GM18951 (cell line): ENCODE data around the gene TRIM46.

Experiments
- POLR2A ChIP-seq: IDR thresholded peaks from 4 replicates; pipeline ENCODE4 v1.6.1; 2011; ENCODE audit warnings: mild to moderate bottlenecking; ENCODE audit not compliant: insufficient read length, insufficient read depth; ENCODE audit errors: extremely low read depth
- in situ Hi-C: fragments of 300-500 bp; cut with MboI; formaldehyde crosslinking; loops from one replicate; pipeline ENCODE4 v1.12.0; 2022; ENCODE audit warnings: low sequenced_read_pairs, mixed read lengths, inconsistent platforms; ENCODE audit not compliant: unreplicated experiment

Gene TRIM46

DNA sequence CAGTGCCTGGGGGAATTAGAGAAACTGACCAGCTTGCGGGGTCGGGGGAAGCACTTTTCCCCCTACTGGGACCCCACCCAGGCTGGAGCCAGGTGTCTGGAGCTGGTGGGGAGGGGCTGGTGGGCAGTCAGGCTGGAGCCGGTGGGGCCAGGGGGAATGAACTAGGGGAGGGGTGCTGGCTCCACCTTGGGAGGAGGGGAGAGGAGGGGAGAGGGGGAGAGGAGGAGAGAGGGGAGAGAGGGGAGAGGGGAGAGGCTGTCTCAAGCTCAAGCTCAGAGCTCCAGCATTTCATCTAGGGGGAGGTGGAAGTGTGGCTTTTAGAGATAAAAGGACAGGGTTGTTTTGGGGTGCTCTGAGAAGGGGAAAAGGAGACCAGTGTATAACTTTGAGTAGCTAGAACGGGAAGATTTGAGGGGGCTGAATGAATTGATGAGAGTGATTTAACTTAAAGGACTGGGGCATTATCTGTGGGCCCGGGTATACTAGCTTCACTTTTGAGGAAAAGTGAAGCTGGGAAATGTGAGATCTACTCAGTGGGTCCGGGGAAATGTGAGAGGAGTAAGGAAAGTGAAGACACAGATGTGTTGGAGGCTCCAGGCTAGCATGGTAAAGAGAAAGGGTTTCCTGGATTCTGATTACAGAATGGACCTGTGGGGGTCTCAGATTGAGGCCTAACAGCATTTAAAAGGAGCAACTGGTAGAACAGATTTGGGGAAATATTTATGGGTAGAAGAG is 43.2 kb upstream of the TRIM46 start:
- no peak for TF ChIP-seq POLR2A
- in situ Hi-C loops = no loop called here

DNA sequence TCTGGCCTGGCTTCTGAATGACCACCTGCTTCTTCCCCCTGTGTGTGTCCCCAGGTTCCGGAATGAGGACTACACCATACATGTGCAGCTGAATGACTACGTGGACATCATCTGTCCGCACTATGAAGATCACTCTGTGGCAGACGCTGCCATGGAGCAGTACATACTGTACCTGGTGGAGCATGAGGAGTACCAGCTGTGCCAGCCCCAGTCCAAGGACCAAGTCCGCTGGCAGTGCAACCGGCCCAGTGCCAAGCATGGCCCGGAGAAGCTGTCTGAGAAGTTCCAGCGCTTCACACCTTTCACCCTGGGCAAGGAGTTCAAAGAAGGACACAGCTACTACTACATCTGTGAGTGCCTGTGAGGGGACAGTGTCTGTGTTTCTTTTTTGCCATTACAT is 42.4 kb upstream of the TRIM46 start:
- TF ChIP-seq POLR2A = no peak
- in situ Hi-C loops = no loop called here

DNA sequence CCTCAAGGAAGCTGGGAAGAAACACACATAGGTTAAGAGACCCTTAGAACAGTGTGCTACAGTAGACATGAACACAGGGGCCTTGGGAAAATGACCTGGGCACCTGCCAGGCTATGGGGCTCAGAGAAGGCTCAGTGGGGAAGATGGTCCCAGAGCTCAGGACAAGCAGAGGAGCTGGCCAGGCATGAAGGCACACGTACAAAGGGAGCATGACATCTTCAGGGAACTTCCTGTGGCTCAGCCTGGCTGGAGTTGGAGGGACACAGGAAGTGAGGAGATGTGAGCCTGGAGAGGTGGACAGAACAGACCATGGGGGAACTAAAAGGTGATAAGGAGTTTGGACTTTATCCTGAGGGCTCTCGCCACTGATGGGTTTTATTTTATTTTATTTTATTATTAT is 41.8 kb upstream of the TRIM46 start:
- no peak for TF ChIP-seq POLR2A

DNA sequence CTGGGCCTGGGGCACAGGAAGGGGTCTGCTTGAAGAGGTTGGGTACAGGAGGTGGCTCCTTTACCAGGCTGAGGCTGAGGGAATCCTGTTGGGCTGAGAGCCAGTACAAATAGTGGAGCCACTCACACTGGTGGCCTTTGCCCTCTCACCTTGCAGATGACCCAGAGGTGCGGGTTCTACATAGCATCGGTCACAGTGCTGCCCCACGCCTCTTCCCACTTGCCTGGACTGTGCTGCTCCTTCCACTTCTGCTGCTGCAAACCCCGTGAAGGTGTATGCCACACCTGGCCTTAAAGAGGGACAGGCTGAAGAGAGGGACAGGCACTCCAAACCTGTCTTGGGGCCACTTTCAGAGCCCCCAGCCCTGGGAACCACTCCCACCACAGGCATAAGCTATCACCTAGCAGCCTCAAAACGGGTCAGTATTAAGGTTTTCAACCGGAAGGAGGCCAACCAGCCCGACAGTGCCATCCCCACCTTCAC is 39.8 kb upstream of the TRIM46 start:
- no peak for TF ChIP-seq POLR2A
- in situ Hi-C loops = no loop called here

More for the DNA sequence above, 41.8 kb upstream of the TRIM46 start:
- in situ Hi-C loops = no loop called here

DNA sequence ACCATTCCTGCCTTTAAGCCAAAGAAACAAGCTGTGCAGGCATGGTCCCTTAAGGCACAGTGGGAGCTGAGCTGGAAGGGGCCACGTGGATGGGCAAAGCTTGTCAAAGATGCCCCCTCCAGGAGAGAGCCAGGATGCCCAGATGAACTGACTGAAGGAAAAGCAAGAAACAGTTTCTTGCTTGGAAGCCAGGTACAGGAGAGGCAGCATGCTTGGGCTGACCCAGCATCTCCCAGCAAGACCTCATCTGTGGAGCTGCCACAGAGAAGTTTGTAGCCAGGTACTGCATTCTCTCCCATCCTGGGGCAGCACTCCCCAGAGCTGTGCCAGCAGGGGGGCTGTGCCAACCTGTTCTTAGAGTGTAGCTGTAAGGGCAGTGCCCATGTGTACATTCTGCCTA is 39.3 kb upstream of the TRIM46 start:
- in situ Hi-C loops = no loop called here
- TF ChIP-seq POLR2A = no peak

DNA sequence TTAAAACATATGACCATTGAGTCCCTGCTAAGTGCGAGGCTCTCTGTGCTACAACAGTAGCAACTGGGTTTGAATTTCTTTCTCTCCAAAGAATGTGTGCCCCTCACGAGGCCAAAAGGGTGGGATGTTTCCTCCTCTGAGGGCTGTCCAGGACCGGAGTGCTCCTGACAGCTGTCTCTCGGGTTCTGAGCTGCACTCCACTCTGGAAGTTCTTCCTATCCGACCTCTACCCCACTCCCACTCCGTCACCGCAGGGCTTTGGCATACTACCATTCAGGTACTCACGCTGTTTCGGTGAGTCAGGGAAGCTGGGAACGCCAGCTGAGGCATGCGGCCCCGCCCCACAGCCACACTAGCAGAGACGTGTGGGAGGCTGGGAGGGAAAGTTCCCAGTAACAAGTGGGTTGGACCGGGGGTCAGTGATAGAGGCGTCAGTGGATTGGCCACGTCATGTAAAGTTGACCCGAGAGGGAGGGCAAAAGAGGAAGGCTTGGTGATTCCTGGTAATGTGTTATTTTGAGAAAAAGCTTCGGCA is 38.7 kb upstream of the TRIM46 start:
- in situ Hi-C loops = no loop called here
- no peak for TF ChIP-seq POLR2A

DNA sequence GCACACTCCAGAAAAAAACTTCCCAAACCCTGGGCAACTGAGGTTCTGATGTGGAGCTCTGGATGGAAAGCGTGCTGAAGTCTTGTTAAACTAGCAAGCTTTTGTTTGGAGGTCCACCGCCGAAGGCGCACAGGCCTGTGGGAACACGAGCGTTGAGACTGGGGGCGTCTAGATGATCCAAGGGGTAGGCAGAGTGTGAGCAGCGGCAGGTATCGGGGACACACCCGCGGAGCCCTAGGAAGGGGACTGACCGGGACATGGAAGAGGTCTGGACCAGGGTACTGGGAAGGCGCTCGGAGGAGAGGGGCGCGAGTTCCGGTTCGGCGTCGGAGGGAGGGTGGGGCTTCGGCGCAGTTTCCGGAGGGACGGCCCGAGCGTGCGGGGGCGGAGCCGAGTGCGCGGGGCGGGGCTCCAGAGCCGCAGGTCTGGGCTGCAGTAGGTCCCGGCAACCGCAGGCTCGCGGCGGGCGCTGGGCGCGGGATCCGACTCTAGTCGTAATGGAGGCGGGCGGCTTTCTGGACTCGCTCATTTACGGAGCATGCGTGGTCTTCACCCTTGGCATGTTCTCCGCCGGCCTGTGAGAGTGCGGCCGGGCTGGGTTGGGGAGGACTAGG is 38.1 kb upstream of the TRIM46 start, which contains the start of gene SLC50A1:
Gene SLC50A1 (plus strand): TSS at position 438 of the 614 bp plus-strand sequence. CDS start 60 bp downstream, at position 498.
- in situ Hi-C loops = no loop called here
- TF ChIP-seq POLR2A = peak; percentile 94

DNA sequence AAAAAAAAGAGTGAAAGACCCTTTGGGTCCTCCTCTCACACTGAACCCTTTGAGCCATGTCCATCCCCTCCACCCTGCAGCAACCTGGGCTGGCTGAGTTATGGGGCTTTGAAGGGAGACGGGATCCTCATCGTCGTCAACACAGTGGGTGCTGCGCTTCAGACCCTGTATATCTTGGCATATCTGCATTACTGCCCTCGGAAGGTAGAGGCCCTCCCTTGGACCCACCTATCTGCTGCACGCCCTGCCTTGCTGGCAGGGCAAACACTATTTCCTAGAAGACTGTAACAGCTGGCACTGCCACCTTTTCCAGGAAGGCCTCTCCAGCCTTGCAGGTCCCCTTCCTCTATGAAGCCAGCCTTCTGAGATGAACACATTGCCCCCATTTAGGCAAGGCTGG is 36.9 kb upstream of the TRIM46 start:
- in situ Hi-C loops = no loop called here
- no peak for TF ChIP-seq POLR2A

DNA sequence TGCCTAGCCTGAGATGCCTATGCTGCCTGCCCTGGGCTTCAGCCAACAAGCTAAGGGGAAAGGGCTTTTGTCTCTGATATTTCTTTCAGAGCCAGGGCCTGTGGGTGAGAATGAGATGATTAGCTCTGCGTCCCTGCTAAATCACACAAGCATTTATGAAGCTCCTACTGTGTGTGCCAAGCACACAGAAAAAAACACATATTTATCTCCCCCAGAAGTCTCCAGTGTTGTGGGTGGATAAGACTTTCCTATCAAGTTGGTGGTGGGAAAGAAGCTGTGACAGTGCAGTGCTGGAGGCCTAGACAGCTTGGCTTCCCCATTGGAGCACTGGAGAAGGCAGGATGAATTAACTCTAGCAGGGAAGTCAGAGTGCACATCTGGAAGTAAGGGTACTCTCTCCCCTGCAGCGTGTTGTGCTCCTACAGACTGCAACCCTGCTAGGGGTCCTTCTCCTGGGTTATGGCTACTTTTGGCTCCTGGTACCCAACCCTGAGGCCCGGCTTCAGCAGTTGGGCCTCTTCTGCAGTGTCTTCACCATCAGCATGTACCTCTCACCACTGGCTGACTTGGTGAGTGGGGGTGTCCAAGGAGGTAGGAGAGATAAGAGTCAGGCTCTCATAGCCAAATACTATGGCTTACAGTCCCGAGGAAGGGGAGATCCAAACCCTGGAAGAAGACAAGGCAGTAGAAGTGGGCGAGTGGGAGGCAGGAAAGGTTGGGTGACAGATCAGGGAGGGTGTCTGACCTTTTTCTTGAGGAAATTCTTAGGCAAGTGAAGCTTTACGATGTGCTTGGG is 36.3 kb upstream of the TRIM46 start:
- in situ Hi-C loops = no loop called here
- no peak for TF ChIP-seq POLR2A

DNA sequence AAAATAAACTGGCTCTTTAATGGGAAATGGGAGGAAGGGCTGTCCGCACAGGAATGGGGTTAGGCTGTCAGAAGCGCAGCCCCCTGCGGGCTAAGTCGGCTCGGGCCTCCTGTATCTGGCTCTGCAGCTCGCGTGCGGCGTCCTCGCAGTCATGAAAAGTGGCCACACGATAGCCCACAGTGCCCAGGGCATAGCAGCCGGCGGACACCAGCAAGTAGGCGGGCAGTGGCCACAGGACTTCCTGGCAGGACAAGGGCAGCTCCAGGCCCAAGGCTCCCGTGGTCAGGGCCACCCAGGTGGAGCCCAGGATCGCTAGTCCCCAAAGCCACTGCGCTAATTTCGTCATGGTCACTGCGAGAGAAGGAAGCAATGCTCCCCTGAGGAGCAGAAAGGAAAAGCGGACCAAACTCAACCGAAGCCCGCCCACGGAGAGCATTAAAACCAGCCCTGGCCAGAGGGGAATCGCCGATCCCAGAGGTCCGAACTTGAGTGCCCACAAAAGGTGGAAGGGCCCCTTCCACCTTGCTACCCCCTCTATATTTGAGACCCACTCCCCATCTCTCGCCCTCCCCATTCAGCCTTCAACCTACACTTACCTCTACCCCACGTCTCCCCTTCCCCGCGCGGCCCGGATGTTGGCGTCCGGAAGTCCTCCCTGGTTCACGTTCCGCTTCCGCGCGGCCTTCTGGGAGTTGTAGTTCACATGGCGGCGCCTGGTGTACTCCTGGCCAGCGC is 33.6 kb upstream of the TRIM46 start, which contains the start of gene DPM3:
Gene DPM3 (minus strand): TSS at position 637 of the 735 bp plus-strand sequence. CDS start 291 bp downstream, at position 346.
- peak; percentile 75 for TF ChIP-seq POLR2A
- in situ Hi-C loops = no loop called here

DNA sequence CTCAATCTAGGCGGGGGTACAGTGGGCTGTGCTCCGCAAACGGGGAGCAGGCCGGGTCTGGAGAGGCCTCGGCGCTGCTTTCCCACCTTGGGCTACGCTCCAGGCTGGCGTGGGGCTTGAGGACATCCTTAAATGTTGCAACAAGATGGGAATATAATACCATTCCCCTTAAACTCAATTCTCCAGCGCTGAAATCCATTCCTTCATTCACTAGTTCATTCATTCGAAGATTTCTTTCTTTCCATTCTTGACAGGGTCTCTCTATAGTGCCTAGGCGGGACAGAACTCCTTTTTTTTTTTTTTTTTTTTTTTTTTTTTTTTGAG is 33.1 kb upstream of the TRIM46 start:
- TF ChIP-seq POLR2A = no peak

DNA sequence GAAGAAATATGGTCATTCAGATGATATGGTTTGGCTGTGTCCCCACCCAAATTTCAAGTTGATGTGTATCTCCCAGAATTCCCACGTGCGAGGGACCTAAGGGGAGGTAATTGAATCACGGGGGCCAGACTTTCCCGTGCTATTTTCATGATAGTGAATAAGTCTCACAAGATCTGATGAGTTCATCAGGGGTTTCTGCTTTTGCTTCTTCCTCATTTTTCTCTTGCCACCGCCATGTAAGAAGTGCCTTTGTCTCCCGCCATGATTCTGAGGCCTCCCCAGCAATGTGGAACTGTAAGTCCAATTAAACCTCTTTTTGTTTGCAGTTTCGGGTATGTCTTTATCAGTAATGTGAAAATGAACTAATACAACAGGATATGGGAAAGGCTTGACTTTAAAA is 31.9 kb upstream of the TRIM46 start:
- in situ Hi-C loops = no loop called here
- no peak for TF ChIP-seq POLR2A

More for the DNA sequence above, 33.1 kb upstream of the TRIM46 start:
- in situ Hi-C loops = no loop called here
